DOHH2 (cell line): ENCODE data around the gene GRM3.

ENCODE experiments used
- H3F3A ChIP-seq: fragments of 200-600 bp; sonication (generic), shearing (Covaris generic); 2 replicates; pipeline ENCODE4 v1.6.0; 2016; ENCODE audit warnings: antibody characterized with exemption, mild to moderate bottlenecking; ENCODE audit not compliant: control insufficient read depth, insufficient read depth
- H3K27ac ChIP-seq: fragments of 200-600 bp; sonication (generic); 2 replicates; pipeline ENCODE4 v1.5.1; 2014; ENCODE audit warnings: low read depth, mild to moderate bottlenecking, low read length, moderate library complexity
- H3K27me3 ChIP-seq: fragments of 200-600 bp; sonication (generic); 2 replicates; pipeline ENCODE4 v1.6.1; 2014; ENCODE audit warnings: mild to moderate bottlenecking, low read length, mixed read lengths; ENCODE audit not compliant: control insufficient read depth
- H3K36me3 ChIP-seq: fragments of 200-600 bp; sonication (generic); 2 replicates; pipeline ENCODE4 v1.6.1; 2014; ENCODE audit warnings: mild to moderate bottlenecking, low read length, moderate library complexity, mixed read lengths; ENCODE audit not compliant: control insufficient read depth
- H3K4me1 ChIP-seq: fragments of 200-600 bp; sonication (generic); 2 replicates; pipeline ENCODE4 v1.6.1; 2014; ENCODE audit warnings: mild to moderate bottlenecking, low read length, mixed read lengths; ENCODE audit not compliant: control insufficient read depth
- H3K4me2 ChIP-seq: fragments of 200-600 bp; sonication (generic); 2 replicates; pipeline ENCODE4 v1.6.0; 2014; ENCODE audit warnings: mild to moderate bottlenecking, low read length, moderate library complexity
- H3K4me3 ChIP-seq: fragments of 200-600 bp; sonication (generic); 2 replicates; pipeline ENCODE4 v1.5.1; 2014; ENCODE audit warnings: mild to moderate bottlenecking, low read length, mixed read lengths
- H3K79me2 ChIP-seq: fragments of 200-600 bp; sonication (generic); 2 replicates; pipeline ENCODE4 v1.6.1; 2014; ENCODE audit warnings: mild to moderate bottlenecking, low read length, mixed read lengths; ENCODE audit not compliant: control insufficient read depth
- H3K9me2 ChIP-seq: fragments of 200-600 bp; sonication (generic); replicated peaks from 2 replicates; pipeline ENCODE4 v1.6.1; 2014; ENCODE audit warnings: mild to moderate bottlenecking, low read length, mixed read lengths; ENCODE audit not compliant: control insufficient read depth
- H3K9me3 ChIP-seq: fragments of 200-600 bp; sonication (generic); 2 replicates; pipeline ENCODE4 v1.6.1; 2014; ENCODE audit warnings: antibody characterized with exemption, low read length, mixed read lengths; ENCODE audit not compliant: control insufficient read depth, insufficient read depth
- H4K20me1 ChIP-seq: fragments of 200-600 bp; sonication (generic); 2 replicates; pipeline ENCODE4 v1.6.0; 2014; ENCODE audit warnings: low read depth, mild to moderate bottlenecking, antibody characterized with exemption, low read length, moderate library complexity; ENCODE audit not compliant: control insufficient read depth, insufficient read depth
- EZH2phosphoT487 ChIP-seq: fragments of 200-600 bp; sonication (generic); IDR thresholded peaks from 2 replicates; pipeline ENCODE4 v1.6.1; 2017; ENCODE audit warnings: borderline replicate concordance, mild to moderate bottlenecking, antibody characterized with exemption, low read length, moderate library complexity, mixed read lengths
- TF ChIP-seq, protein P1 (sequence below): fragments of 200-600 bp; sonication (generic); IDR thresholded peaks from one replicate; pipeline ENCODE4 v1.5.1; 2014; ENCODE audit warnings: antibody characterized with exemption, mild to moderate bottlenecking, low read depth, low read length; ENCODE audit not compliant: poor library complexity, severe bottlenecking

The GRM3 gene

DNA sequence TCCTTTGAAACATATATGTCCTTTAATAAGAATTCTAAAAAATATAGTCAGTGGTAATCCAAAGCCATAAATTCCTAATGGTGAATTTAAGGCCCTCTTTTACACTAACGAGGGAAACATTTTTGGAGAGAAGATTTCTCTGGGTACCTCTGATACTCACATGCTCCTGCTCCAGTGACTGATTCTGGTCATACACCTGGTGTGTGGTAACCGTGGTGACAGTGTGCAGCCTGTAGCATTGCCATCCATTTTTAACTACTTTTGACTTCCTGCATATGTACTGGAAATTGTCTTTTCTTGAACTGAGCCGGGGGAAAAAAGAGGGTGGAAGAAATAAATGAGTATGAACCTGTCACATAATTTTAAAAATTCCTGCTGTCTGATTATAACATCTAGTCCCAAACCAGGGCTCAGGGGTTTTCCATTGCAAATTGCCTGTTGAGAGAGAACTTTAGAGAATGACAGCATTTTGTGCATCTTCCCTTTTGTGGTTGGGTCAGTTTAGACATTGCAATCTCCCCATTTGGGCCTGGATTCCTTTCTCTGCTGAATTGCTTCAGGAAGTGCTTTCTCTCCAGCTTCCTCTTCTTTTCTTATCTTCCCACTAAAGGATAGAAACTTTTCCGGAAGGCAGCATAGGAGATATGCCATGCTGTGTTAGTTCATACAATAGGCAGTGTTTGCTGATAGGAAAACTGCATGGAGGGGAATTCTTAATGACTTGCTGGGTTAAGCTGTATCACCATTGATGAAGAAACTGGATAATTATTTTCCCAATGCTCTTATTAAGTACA lies 125.5 kb downstream of the GRM3 start:
- Histone ChIP-seq H3K9me2 (no peaks in the 10 kb centered on the region), H4K20me1 (no peaks in the 10 kb centered on the region), H3K27me3 (no peaks in the 10 kb centered on the region), H3K4me1 (no peaks in the 10 kb centered on the region), H3K27ac (no peak overlapping the region), H3K79me2 (no peaks in the 10 kb centered on the region), H3K4me3 (no peak overlapping the region), H3F3A (no peaks in the 10 kb centered on the region), H3K9me3 (no peaks in the 10 kb centered on the region), H3K36me3 (no peaks in the 10 kb centered on the region), H3K4me2 (no peak overlapping the region)
- no peak for TF ChIP-seq EZH2phosphoT487
- TF ChIP-seq, protein P1, sequence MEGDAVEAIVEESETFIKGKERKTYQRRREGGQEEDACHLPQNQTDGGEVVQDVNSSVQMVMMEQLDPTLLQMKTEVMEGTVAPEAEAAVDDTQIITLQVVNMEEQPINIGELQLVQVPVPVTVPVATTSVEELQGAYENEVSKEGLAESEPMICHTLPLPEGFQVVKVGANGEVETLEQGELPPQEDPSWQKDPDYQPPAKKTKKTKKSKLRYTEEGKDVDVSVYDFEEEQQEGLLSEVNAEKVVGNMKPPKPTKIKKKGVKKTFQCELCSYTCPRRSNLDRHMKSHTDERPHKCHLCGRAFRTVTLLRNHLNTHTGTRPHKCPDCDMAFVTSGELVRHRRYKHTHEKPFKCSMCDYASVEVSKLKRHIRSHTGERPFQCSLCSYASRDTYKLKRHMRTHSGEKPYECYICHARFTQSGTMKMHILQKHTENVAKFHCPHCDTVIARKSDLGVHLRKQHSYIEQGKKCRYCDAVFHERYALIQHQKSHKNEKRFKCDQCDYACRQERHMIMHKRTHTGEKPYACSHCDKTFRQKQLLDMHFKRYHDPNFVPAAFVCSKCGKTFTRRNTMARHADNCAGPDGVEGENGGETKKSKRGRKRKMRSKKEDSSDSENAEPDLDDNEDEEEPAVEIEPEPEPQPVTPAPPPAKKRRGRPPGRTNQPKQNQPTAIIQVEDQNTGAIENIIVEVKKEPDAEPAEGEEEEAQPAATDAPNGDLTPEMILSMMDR: no peak

DNA sequence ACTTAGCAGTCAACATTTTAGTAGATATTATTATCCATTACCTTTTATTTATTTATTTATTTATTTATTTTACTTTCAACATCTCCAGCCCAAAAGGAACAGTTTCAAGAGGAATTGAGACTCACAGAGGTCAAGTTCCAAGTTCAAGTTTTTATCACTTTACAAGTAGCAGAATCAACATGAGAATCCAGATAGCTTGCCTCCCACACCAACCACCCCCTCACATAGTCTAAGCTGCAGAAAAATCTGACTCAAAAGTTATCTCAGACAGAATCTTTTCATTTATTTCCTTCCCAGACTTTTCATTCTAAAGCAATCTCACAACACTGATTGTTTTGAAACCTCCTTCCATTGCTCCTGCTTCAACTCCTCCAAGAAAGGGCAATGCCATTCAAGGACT lies 129.6 kb downstream of the GRM3 start:
- no peaks in the 10 kb centered on the region for H3K79me2 ChIP-seq
- no peaks in the 10 kb centered on the region for H3K4me1 ChIP-seq
- H3K4me3 ChIP-seq: no peak overlapping the region
- no peaks in the 10 kb centered on the region for H3K9me2 ChIP-seq
- TF ChIP-seq EZH2phosphoT487: no peak
- TF ChIP-seq, protein P1: no peak
- no peak overlapping the region for H3K4me2 ChIP-seq
- H3K27ac ChIP-seq: no peak overlapping the region
- H3K27me3 ChIP-seq: no peaks in the 10 kb centered on the region
- no peaks in the 10 kb centered on the region for H4K20me1 ChIP-seq
- H3K36me3 ChIP-seq: no peaks in the 10 kb centered on the region
- H3K9me3 ChIP-seq: no peaks in the 10 kb centered on the region
- no peaks in the 10 kb centered on the region for H3F3A ChIP-seq

DNA sequence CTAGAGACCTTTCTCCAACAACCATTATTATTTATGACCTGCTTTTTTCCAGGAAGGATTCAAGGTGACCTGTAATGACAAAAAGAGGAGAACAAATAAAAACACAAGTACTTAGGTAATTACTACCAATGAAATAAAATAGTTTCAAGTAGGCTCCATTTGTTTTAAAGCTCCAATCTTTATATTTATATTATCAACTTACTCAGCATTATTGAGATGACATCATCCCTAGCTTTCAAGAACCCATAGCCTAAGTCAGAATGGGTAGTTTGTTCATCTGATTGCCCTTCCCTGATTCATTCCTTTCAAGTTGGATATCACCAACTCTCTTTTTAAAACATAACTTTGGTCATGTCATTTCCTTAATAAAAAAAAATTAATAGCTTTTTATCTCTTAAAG lies 131.5 kb downstream of the GRM3 start:
- no peak overlapping the region for H3K27ac ChIP-seq
- no peaks in the 10 kb centered on the region for H3K9me3 ChIP-seq
- no peak overlapping the region for H3K4me3 ChIP-seq
- TF ChIP-seq, protein P1: no peak
- TF ChIP-seq EZH2phosphoT487: no peak
- H3K4me1 ChIP-seq: no peaks in the 10 kb centered on the region
- H4K20me1 ChIP-seq: no peaks in the 10 kb centered on the region
- no peaks in the 10 kb centered on the region for H3K79me2 ChIP-seq
- no peaks in the 10 kb centered on the region for H3K36me3 ChIP-seq
- H3K27me3 ChIP-seq: no peaks in the 10 kb centered on the region
- no peaks in the 10 kb centered on the region for H3K9me2 ChIP-seq
- no peak overlapping the region for H3K4me2 ChIP-seq
- H3F3A ChIP-seq: no peaks in the 10 kb centered on the region
